ENCODE results near the gene PDE4D.
A peak's percentile ranks its signal among the peaks of the same experiment; 100 is the strongest.

PDE4D gene

DNA sequence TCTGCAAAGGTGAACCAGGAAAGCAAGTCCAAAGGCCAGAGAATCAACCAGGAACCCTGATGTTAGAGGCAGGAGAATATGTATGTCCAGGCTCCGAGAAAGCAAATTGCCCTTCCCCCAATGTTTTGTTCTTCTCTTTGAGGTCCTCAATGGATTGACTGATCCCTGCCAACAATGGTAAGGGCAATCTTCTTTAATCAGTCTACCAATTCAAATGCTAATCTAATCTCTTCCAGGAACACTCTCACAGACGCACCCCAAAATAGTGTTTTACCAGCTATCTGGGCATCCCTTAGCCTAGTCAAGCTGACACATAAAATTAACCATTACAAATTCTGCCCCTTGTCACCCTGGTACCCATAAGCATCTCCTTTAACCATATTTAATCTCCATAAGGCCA, 912.6 kb downstream of the PDE4D start:
- no peak for DNase-seq (ENCODE audit: low read depth)
- H3K4me3 ChIP-seq (ENCODE audit: control insufficient read depth, low read depth, low read length): no peak overlapping the region
- no peak for TF ChIP-seq CTCF (conservative IDR thresholded peaks at IDR 0.05; ENCODE audit: control insufficient read depth, insufficient read depth, low read depth, low read length)

DNA sequence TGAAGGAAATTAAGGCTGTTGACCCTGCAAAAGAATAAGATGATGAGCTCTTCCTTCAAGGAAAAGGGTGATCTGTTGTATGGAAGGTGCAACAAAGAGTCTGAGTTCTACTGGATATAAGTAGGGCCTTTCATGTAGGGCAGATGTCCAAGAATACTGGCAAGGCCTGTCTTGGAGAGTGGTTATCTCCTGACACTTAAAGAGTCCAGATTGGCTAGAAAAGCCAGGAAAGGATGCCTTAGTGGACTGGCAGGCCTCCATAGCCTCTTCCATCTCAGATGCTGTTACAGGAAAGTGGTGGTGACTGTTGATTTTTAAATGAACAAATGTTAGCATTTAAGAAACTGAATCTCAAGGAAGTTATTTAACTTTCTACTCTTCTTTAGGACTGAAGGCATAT, 914.4 kb downstream of the PDE4D start:
- no peak for TF ChIP-seq CTCF (conservative IDR thresholded peaks at IDR 0.05; ENCODE audit: control insufficient read depth, insufficient read depth, low read depth, low read length)
- DNase-seq (ENCODE audit: low read depth): no peak
- no peak overlapping the region for H3K4me3 ChIP-seq (ENCODE audit: control insufficient read depth, low read depth, low read length)

- DNase-seq (ENCODE audit: low read depth): no peak
- no peak for TF ChIP-seq CTCF (conservative IDR thresholded peaks at IDR 0.05; ENCODE audit: control insufficient read depth, insufficient read depth, low read depth, low read length)
- no peak overlapping the region for H3K4me3 ChIP-seq (ENCODE audit: control insufficient read depth, low read depth, low read length)
These were observed 918.9 kb downstream of the PDE4D start for GRCh38 chr5:58974601-58975000.

DNA sequence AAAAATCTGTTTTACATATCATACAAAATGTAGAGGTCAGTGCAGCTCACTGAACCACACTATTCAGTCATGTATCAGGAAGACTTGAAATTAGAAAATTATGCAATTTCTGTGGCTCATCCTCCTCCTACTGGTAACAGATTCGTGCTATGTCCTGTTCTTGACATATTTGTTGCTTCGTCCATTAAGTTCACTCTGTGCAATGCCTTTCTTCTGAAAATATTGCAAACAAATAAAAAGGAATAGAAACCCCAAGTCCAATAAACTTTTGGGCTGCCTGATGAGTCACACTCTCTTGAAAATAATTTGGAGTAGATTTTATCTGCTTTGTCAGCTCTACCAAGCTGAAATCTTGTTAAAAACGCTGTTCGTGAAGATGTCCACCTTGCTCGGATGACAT, 919.4 kb downstream of the PDE4D start:
- DNase-seq (ENCODE audit: low read depth): peak; percentile 7
- peak; percentile 3 for TF ChIP-seq CTCF (conservative IDR thresholded peaks at IDR 0.05; ENCODE audit: control insufficient read depth, insufficient read depth, low read depth, low read length)
- H3K4me3 ChIP-seq (ENCODE audit: control insufficient read depth, low read depth, low read length): no peak overlapping the region

DNA sequence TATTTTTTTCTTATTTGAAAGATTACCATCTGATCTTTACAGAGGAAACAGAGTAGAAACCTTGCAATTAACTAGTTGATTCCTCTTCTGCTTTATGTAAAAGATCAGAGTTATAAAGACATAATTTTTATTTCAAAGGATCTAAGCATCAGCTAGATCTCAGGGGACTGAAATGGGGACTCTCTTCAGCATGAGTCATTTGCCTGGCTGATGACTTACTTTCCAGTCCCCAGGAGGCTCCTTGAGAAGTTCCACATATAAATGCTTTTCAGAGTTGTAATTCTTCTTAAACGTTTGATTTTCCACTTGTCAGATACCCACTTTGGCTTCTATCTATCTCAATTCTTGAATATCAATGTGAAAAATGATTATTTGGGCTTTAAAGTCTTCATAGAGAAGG, 921.2 kb downstream of the PDE4D start:
- TF ChIP-seq CTCF (conservative IDR thresholded peaks at IDR 0.05; ENCODE audit: control insufficient read depth, insufficient read depth, low read depth, low read length): no peak
- H3K4me3 ChIP-seq (ENCODE audit: control insufficient read depth, low read depth, low read length): no peak overlapping the region
- DNase-seq (ENCODE audit: low read depth): peak; percentile 56

DNA sequence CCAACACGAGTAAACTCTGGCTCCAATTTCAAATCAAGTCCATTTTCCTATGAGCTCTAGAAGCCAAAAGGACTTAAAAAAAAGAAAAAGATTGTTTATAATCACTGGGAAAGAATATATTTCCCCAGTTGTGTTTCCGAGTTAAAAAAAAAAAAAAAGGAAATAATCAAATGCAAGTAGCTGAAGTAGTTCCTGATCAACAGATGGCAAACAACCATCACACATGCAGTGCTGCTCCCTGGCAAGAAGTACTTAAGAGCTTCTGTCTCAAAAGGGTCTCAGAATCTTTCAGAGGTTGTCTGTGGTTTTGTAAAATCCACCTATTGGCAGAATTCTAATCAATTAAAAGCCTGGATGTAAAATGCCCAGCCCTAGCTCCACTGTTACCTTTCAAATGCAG, 922.8 kb downstream of the PDE4D start:
- no peak for TF ChIP-seq CTCF (conservative IDR thresholded peaks at IDR 0.05; ENCODE audit: control insufficient read depth, insufficient read depth, low read depth, low read length)
- DNase-seq (ENCODE audit: low read depth): no peak
- no peak overlapping the region for H3K4me3 ChIP-seq (ENCODE audit: control insufficient read depth, low read depth, low read length)

DNA sequence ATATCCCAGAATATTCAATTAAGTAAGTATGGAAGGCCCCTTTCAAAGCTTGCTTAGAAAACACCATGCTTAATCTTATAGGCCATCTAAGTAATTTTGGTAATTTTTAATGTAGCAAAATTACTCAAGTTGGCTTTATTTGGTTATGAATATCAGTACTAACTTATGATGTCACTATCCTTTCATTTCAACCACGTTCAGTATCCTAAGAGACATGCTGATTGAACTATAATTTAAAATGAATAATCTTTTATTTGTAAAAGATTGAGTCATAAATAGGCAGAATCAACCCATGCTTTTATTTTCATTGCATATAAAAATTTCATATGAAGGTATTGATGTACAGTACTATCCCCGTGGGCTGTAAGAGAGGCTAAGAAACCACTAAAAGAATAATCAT, 923.7 kb downstream of the PDE4D start:
- no peak overlapping the region for H3K4me3 ChIP-seq (ENCODE audit: control insufficient read depth, low read depth, low read length)
- no peak for TF ChIP-seq CTCF (conservative IDR thresholded peaks at IDR 0.05; ENCODE audit: control insufficient read depth, insufficient read depth, low read depth, low read length)
- no peak for DNase-seq (ENCODE audit: low read depth)
